Ovary (tissue), 3 donors: ENCODE data around the gene TTC21A.

Experiments
- EP300 ChIP-seq: sonication (generic); formaldehyde crosslinking; IDR thresholded peaks from one replicate; pipeline ENCODE4 v1.6.1; 2017; ENCODE audit warnings: antibody characterized with exemption
- POLR2A ChIP-seq: fragments of 450-650 bp; IDR thresholded peaks from one replicate; pipeline ENCODE4 v1.6.1; 2017; ENCODE audit warnings: antibody characterized with exemption, mild to moderate bottlenecking, moderate library complexity
- TF ChIP-seq, protein P1 (sequence below), 3 donors: fragments of 450-650 bp in 2 of 3; fragments of 200-600 bp in 1 of 3; IDR thresholded peaks; one replicate each; pipeline versions ENCODE4 v1.5.1 to v1.8.0; 2016 to 2022; ENCODE audit warnings: antibody characterized with exemption in 3 of 3, mild to moderate bottlenecking in 1 of 3
- donor health status: DM: no; HTN: no; CAD: no.

DNA sequence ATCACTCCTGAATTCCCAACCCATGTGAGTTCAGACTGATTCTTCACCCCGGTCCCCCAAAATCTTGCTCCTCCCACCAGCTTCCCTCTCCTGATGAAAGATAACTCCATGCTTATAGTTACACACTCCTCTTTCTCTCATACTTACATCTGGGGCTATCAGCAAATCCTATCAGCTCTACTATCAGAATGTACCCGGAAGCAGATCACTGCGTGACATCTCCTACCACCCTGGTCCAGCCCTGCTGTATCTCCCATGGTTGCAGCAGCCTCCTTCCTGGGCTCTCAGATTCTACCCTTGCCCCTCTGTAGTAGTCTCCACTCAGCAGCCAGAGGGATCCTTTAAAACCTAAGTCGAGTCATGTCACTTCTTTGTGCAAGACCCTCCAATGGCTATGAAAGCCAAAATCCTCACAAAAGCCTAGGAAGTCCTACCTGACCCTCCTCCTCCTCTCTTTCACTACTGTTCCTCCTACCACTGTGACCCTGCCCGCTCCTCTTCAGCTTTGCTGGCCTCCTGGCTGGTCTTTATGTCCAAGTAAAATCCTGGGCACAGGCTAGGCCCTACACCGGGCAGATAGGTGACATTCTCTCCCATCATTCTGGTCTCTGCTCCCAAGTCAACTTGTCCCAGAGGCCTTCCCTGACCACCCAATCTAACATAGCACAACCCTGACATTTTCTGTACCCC, 68.7 kb downstream of the TTC21A start:
- TF ChIP-seq, protein P1, sequence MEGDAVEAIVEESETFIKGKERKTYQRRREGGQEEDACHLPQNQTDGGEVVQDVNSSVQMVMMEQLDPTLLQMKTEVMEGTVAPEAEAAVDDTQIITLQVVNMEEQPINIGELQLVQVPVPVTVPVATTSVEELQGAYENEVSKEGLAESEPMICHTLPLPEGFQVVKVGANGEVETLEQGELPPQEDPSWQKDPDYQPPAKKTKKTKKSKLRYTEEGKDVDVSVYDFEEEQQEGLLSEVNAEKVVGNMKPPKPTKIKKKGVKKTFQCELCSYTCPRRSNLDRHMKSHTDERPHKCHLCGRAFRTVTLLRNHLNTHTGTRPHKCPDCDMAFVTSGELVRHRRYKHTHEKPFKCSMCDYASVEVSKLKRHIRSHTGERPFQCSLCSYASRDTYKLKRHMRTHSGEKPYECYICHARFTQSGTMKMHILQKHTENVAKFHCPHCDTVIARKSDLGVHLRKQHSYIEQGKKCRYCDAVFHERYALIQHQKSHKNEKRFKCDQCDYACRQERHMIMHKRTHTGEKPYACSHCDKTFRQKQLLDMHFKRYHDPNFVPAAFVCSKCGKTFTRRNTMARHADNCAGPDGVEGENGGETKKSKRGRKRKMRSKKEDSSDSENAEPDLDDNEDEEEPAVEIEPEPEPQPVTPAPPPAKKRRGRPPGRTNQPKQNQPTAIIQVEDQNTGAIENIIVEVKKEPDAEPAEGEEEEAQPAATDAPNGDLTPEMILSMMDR (IDR thresholded peaks at IDR 0.05), result no peak
- TF ChIP-seq EP300, result no peak
- no peak for TF ChIP-seq POLR2A
